WERI-Rb-1 (cell line): Measurements from ENCODE around the gene COL6A3.
A peak's percentile ranks its signal among the peaks of the same experiment; 100 is the strongest.

Source experiments
- DNase-seq: peaks from one replicate; pipeline ENCODE4 v3.0.0-alpha.2; 2020
- H3K27ac ChIP-seq: fragments of 250-450 bp; sonication (Bioruptor Pico); 2 replicates; pipeline ENCODE4 v1.5.1; 2020; ENCODE audit warnings: mild to moderate bottlenecking, moderate library complexity
- H3K27me3 ChIP-seq: fragments of 250-450 bp; sonication (Bioruptor Pico); 2 replicates; pipeline ENCODE4 v1.5.1; 2021; ENCODE audit warnings: mild to moderate bottlenecking, low read depth, moderate library complexity; ENCODE audit not compliant: insufficient read depth, severe bottlenecking
- H3K36me3 ChIP-seq: fragments of 250-450 bp; sonication (Bioruptor Pico); 2 replicates; pipeline ENCODE4 v1.5.1; 2020; ENCODE audit warnings: mild to moderate bottlenecking, moderate library complexity
- H3K4me3 ChIP-seq: 2 replicates; pipeline ENCODE4 v1.5.1; 2011; ENCODE audit warnings: low read depth, mild to moderate bottlenecking, control low read depth, low read length
- H3K9me3 ChIP-seq: fragments of 250-450 bp; sonication (Bioruptor Pico); 2 replicates; pipeline ENCODE4 v1.5.1; 2021; ENCODE audit warnings: mild to moderate bottlenecking, moderate library complexity; ENCODE audit not compliant: severe bottlenecking
- CTCF ChIP-seq: IDR thresholded peaks from 2 replicates; pipeline ENCODE4 v1.5.1; 2011; ENCODE audit warnings: low read depth, mild to moderate bottlenecking, control low read depth, inconsistent platforms, low read length

Gene COL6A3

GRCh38 chr2:237324837-237325236, 89.1 kb downstream of the COL6A3 start:
- Histone ChIP-seq H3K27me3 (peaks cover 89% of the 10 kb centered on the region), H3K4me3 (no peak overlapping the region), H3K36me3 (no peaks in the 10 kb centered on the region), H3K9me3 (no peaks in the 10 kb centered on the region), H3K27ac (no peak overlapping the region)
- no peak for TF ChIP-seq CTCF
- DNase-seq: no peak

GRCh38 chr2:237324405-237324831, 89.5 kb downstream of the COL6A3 start:
- Histone ChIP-seq H3K36me3 (no peaks in the 10 kb centered on the region), H3K4me3 (no peak overlapping the region), H3K9me3 (no peaks in the 10 kb centered on the region), H3K27me3 (peaks cover 89% of the 10 kb centered on the region), H3K27ac (no peak overlapping the region)
- DNase-seq: no peak
- TF ChIP-seq CTCF: no peak

GRCh38 chr2:237323656-237324055, 90.3 kb downstream of the COL6A3 start:
- DNase-seq: no peak
- Histone ChIP-seq H3K4me3 (no peak overlapping the region), H3K27ac (no peak overlapping the region), H3K36me3 (no peaks in the 10 kb centered on the region), H3K9me3 (no peaks in the 10 kb centered on the region), H3K27me3 (peaks cover 93% of the 10 kb centered on the region)
- TF ChIP-seq CTCF: no peak

GRCh38 chr2:237322564-237322963, 91.4 kb downstream of the COL6A3 start:
- H3K9me3 ChIP-seq: no peaks in the 10 kb centered on the region
- peaks cover 94% of the 10 kb centered on the region for H3K27me3 ChIP-seq
- peak; percentile 65 for TF ChIP-seq CTCF
- no peak overlapping the region for H3K27ac ChIP-seq
- peak; percentile 29 for DNase-seq
- H3K4me3 ChIP-seq: no peak overlapping the region
- no peaks in the 10 kb centered on the region for H3K36me3 ChIP-seq

- peaks cover 94% of the 10 kb centered on the region for H3K27me3 ChIP-seq
- no peak overlapping the region for H3K27ac ChIP-seq
- TF ChIP-seq CTCF: no peak
Measured at GRCh38 chr2:237321746-237322145, 92.2 kb downstream of the COL6A3 start.

GRCh38 chr2:237320801-237321560, 93.0 kb downstream of the COL6A3 start:
- no peak for TF ChIP-seq CTCF
- H3K27ac ChIP-seq: no peak overlapping the region
- no peak for DNase-seq
- no peak overlapping the region for H3K4me3 ChIP-seq
- no peaks in the 10 kb centered on the region for H3K9me3 ChIP-seq
- H3K36me3 ChIP-seq: no peaks in the 10 kb centered on the region
- peaks cover 94% of the 10 kb centered on the region for H3K27me3 ChIP-seq

More at GRCh38 chr2:237321746-237322145, 92.2 kb downstream of the COL6A3 start:
- no peak overlapping the region for H3K4me3 ChIP-seq
- no peaks in the 10 kb centered on the region for H3K36me3 ChIP-seq
- DNase-seq: no peak
- no peaks in the 10 kb centered on the region for H3K9me3 ChIP-seq
